NCI-H146 (cell line): ENCODE data around the gene AR.
"Not testable (repeated sequence)": the region's sequence is repeated elsewhere in the genome, so short reads cannot be mapped to it uniquely, and the experiment has no call there.

Experiments used
- DNase-seq: peaks from one replicate; lab custom pipeline; 2025; lab: John Stamatoyannopoulos, UW

AR gene

GRCh38 chrX:67624325-67624724 is 80.5 kb downstream of the AR start:
- DNase-seq, result no peak

GRCh38 chrX:67635424-67635823 is 91.6 kb downstream of the AR start:
- no peak for DNase-seq

- no peak for DNase-seq
Measured at GRCh38 chrX:67636532-67636931, 92.7 kb downstream of the AR start.

GRCh38 chrX:67637293-67637692 is 93.5 kb downstream of the AR start:
- not testable (repeated sequence) for DNase-seq

GRCh38 chrX:67648361-67648760 is 104.5 kb downstream of the AR start:
- no peak for DNase-seq

- no peak for DNase-seq
Measured at GRCh38 chrX:67651437-67652142, 107.8 kb downstream of the AR start.

GRCh38 chrX:67652543-67652942 is 108.7 kb downstream of the AR start:
- no peak for DNase-seq

- DNase-seq, result no peak
Measured at GRCh38 chrX:67654301-67654700, 110.5 kb downstream of the AR start.

GRCh38 chrX:67665583-67665982 is 121.8 kb downstream of the AR start:
- no peak for DNase-seq

- not testable (repeated sequence) for DNase-seq
Measured at GRCh38 chrX:67670717-67671116, 126.9 kb downstream of the AR start.

- DNase-seq, result no peak
Measured at GRCh38 chrX:67673741-67674274, 130.0 kb downstream of the AR start.

GRCh38 chrX:67674741-67675140 is 130.9 kb downstream of the AR start:
- DNase-seq, result no peak

- no peak for DNase-seq
Measured at GRCh38 chrX:67684136-67684535, 140.3 kb downstream of the AR start.

GRCh38 chrX:67692246-67692645 is 148.4 kb downstream of the AR start:
- DNase-seq, result no peak

- no peak for DNase-seq
Measured at GRCh38 chrX:67693928-67694327, 150.1 kb downstream of the AR start.

GRCh38 chrX:67697452-67697851 is 153.6 kb downstream of the AR start:
- no peak for DNase-seq

GRCh38 chrX:67700602-67701001 is 156.8 kb downstream of the AR start:
- no peak for DNase-seq

GRCh38 chrX:67714004-67714403 is 170.2 kb downstream of the AR start:
- DNase-seq, result no peak

- DNase-seq, result no peak
Measured at GRCh38 chrX:67717571-67717970, 173.8 kb downstream of the AR start.

- DNase-seq, result no peak
Measured at GRCh38 chrX:67718926-67719325, 175.1 kb downstream of the AR start.

GRCh38 chrX:67720344-67720743 is 176.5 kb downstream of the AR start:
- DNase-seq, result no peak

GRCh38 chrX:67721321-67721720 is 177.5 kb downstream of the AR start:
- no peak for DNase-seq

- DNase-seq, result no peak
Measured at GRCh38 chrX:67723580-67724351, 179.9 kb downstream of the AR start.
